Measurements from ENCODE around the gene ADK.

ADK gene

GRCh38 chr10:74391786-74392185 is 240.8 kb downstream of the ADK start:
- DNase-seq (ENCODE audit: insufficient read length, low spot score) (no peak), FAIRE-seq (no peak)
- TF ChIP-seq CTCF (IDR thresholded peaks at IDR 0.05; ENCODE audit: insufficient read depth, missing control alignments), result no peak

- no peak for FAIRE-seq
- no peak for TF ChIP-seq CTCF (IDR thresholded peaks at IDR 0.05; ENCODE audit: insufficient read depth, missing control alignments)
- no peak for DNase-seq (ENCODE audit: insufficient read length, low spot score)
Measured at GRCh38 chr10:74394416-74394969, 243.5 kb downstream of the ADK start.

GRCh38 chr10:74400186-74400585 is 249.2 kb downstream of the ADK start:
- DNase-seq (ENCODE audit: insufficient read length, low spot score), result no peak
- FAIRE-seq, result no peak
- TF ChIP-seq CTCF (IDR thresholded peaks at IDR 0.05; ENCODE audit: insufficient read depth, missing control alignments), result no peak

GRCh38 chr10:74406006-74406405 is 255.0 kb downstream of the ADK start:
- DNase-seq (ENCODE audit: insufficient read length, low spot score), result no peak
- TF ChIP-seq CTCF (IDR thresholded peaks at IDR 0.05; ENCODE audit: insufficient read depth, missing control alignments), result no peak
- FAIRE-seq, result no peak

GRCh38 chr10:74415146-74415839 is 264.3 kb downstream of the ADK start:
- DNase-seq (ENCODE audit: insufficient read length, low spot score), result no peak
- TF ChIP-seq CTCF (IDR thresholded peaks at IDR 0.05; ENCODE audit: insufficient read depth, missing control alignments), result no peak
- peak; percentile 11 for FAIRE-seq

GRCh38 chr10:74417397-74417796 is 266.4 kb downstream of the ADK start:
- DNase-seq (ENCODE audit: insufficient read length, low spot score), result no peak
- no peak for FAIRE-seq

More at GRCh38 chr10:74417397-74417796, 266.4 kb downstream of the ADK start:
- no peak for TF ChIP-seq CTCF (IDR thresholded peaks at IDR 0.05; ENCODE audit: insufficient read depth, missing control alignments)
